K562 (cell line): ENCODE measurements around the gene AMDHD1. TPM values are rescaled to one million over a fixed set of nuclear protein-coding genes. Genes with fewer than 3 reads are reported as not detected.

Experiments
- ATAC-seq: fragments of 200-7000 bp; cut with Tn5 transposase; 3 replicates; pipeline ENCODE4 v1.9.1; 2020; ENCODE audit warnings: moderate library complexity
- BruUV-seq: library from RNA; stranded (reverse); fragments of 400-500 nt; replicated peaks from 2 replicates; lab custom pipeline; 2021; lab: Mats Ljungman, UMichigan
- CTCF ChIA-PET: fragments of 300-600 bp; formaldehyde crosslinking; extraction: SDS; loops from one replicate; lab custom pipeline; 2021; ENCODE audit warnings: low intra/inter-chr PET ratio; lab: Yijun Ruan, JAX
- POLR2A ChIA-PET: fragments of 300-600, 350-650 bp; sonication (Branson Sonifier 250); formaldehyde crosslinking; extraction: SDS; loops from one replicate; lab custom pipeline; 2021; ENCODE audit warnings: antibody characterized with exemption, inconsistent platforms; lab: Yijun Ruan, JAX
- DNase-seq, 4 experiments: peaks; one replicate each; pipeline versions ENCODE4 v3.0.0 to v3.0.0-alpha.2; 2011 to 2018; ENCODE audit warnings: low spot score in 3 of 4, mixed read lengths in 3 of 4; ENCODE audit errors: extremely low read depth in 1 of 4
- FAIRE-seq: peaks from 2 replicates; lab custom pipeline; 2011; peaks lifted over from hg19 to GRCh38; lab: Jason Lieb, UNC
- H2AFZ ChIP-seq: 2 replicates; pipeline ENCODE4 v1.6.0; 2011; ENCODE audit warnings: low read depth, low read length, control low read depth, inconsistent platforms
- H3K27ac ChIP-seq: fragments of 200-600 bp; 3 replicates; pipeline ENCODE4 v1.8.0; 2011; ENCODE audit warnings: low read depth, mild to moderate bottlenecking, control low read depth, inconsistent platforms, low read length, moderate library complexity, mixed read lengths; ENCODE audit errors: extremely low read depth
- H3K27me3 ChIP-seq, 2 experiments: fragments of 300-600 bp in 1 of 2; 2 replicates in 1 of 2; 3 replicates in 1 of 2; pipeline versions ENCODE4 v1.6.0 to v1.8.0; 2011; ENCODE audit warnings: inconsistent platforms in 2 of 2, low read length in 2 of 2, mild to moderate bottlenecking in 1 of 2, mixed read lengths in 1 of 2, moderate library complexity in 1 of 2; ENCODE audit not compliant: control insufficient read depth in 2 of 2, insufficient read depth in 2 of 2
- H3K36me3 ChIP-seq: fragments of 300-600 bp; 3 replicates; pipeline ENCODE4 v1.8.0; 2011; ENCODE audit warnings: mild to moderate bottlenecking, low read length, inconsistent platforms; ENCODE audit not compliant: control insufficient read depth, insufficient read depth
- H3K4me1 ChIP-seq, 2 experiments: fragments of 200-600 bp in 1 of 2; replicated peaks in 1 of 2; 2 replicates in 1 of 2; 3 replicates in 1 of 2; pipeline versions ENCODE4 v1.5.1 to v1.8.0; 2011; ENCODE audit warnings: inconsistent platforms in 2 of 2, low read length in 2 of 2, mild to moderate bottlenecking in 1 of 2, mixed read lengths in 1 of 2, moderate library complexity in 1 of 2; ENCODE audit not compliant: control insufficient read depth in 2 of 2, insufficient read depth in 2 of 2
- H3K4me2 ChIP-seq: 2 replicates; pipeline ENCODE4 v1.6.1; 2011; ENCODE audit warnings: low read length, control low read depth, inconsistent platforms, mixed read lengths; ENCODE audit not compliant: insufficient read depth
- H3K4me3 ChIP-seq: fragments of 200-600 bp; sonication (generic), shearing (Covaris generic); 2 replicates; pipeline ENCODE4 v1.5.1; 2016; ENCODE audit warnings: control low read depth, inconsistent platforms
- H3K79me2 ChIP-seq: fragments of 200-600 bp; 3 replicates; pipeline ENCODE4 v1.8.0; 2011; ENCODE audit warnings: low read length, inconsistent platforms; ENCODE audit not compliant: control insufficient read depth, insufficient read depth
- H3K9ac ChIP-seq, 2 experiments: 2 replicates each; pipeline versions ENCODE4 v1.6.0 to v1.6.1; 2011; ENCODE audit warnings: low read depth in 2 of 2, low read length in 2 of 2, control low read depth in 1 of 2, inconsistent platforms in 1 of 2, mild to moderate bottlenecking in 1 of 2, mixed read lengths in 1 of 2; ENCODE audit not compliant: insufficient read depth in 1 of 2
- H3K9me1 ChIP-seq: one replicate; pipeline ENCODE4 v1.6.0; 2011; ENCODE audit warnings: inconsistent platforms, mild to moderate bottlenecking, low read length, moderate library complexity; ENCODE audit not compliant: control insufficient read depth, insufficient read depth
- H3K9me3 ChIP-seq: replicated peaks from 2 replicates; pipeline ENCODE4 v1.5.1; 2011; ENCODE audit warnings: low read depth, low read length, inconsistent platforms; ENCODE audit not compliant: control insufficient read depth, insufficient read depth
- H4K20me1 ChIP-seq: replicated peaks from 2 replicates; pipeline ENCODE4 v1.6.1; 2011; ENCODE audit warnings: low read length, inconsistent platforms, mixed read lengths; ENCODE audit not compliant: control insufficient read depth, insufficient read depth
- CBX5 ChIP-seq: IDR thresholded peaks from 2 replicates; pipeline ENCODE4 v1.6.1; 2014; ENCODE audit warnings: low read depth, borderline replicate concordance
- DDX20 ChIP-seq: fragments of 450-650 bp; IDR thresholded peaks from 2 replicates; pipeline ENCODE4 v1.6.1; 2016; ENCODE audit warnings: missing genetic modification characterization, low read depth, mild to moderate bottlenecking, missing compliant biosample characterization, moderate library complexity
- DMBX1 ChIP-seq: fragments of 250-450 bp; sonication (Bioruptor Pico); IDR thresholded peaks from 2 replicates; pipeline ENCODE4 v1.8.0; 2022; ENCODE audit warnings: inconsistent platforms, mild to moderate bottlenecking, moderate library complexity, borderline replicate concordance
- NFXL1 ChIP-seq: fragments of 450-650 bp; formaldehyde crosslinking; IDR thresholded peaks from 2 replicates; pipeline ENCODE4 v1.4.0; 2021; ENCODE audit warnings: mild to moderate bottlenecking
- ZNF318 ChIP-seq, 2 experiments: fragments of 450-650 bp; IDR thresholded peaks; 2 replicates each; pipeline ENCODE4 v1.6.1; 2016; ENCODE audit warnings: mild to moderate bottlenecking in 2 of 2, borderline replicate concordance in 1 of 2, low read depth in 1 of 2, moderate library complexity in 1 of 2
- ZNF699 ChIP-seq: fragments of 250-450 bp; sonication (Bioruptor Pico); IDR thresholded peaks from 2 replicates; pipeline ENCODE4 v1.8.0; 2021; ENCODE audit warnings: mild to moderate bottlenecking, moderate library complexity; ENCODE audit not compliant: insufficient replicate concordance
- WGBS: fragments of 100-300 bp; shearing (Covaris generic); methylation state at CpG from one replicate; pipeline ENCODE4 v1.1.6; 2016; ENCODE audit warnings: low coverage, mixed read lengths; ENCODE audit not compliant: insufficient coverage; ENCODE audit errors: missing lambda C conversion rate; 5-methylcytosine and 5-hydroxymethylcytosine counted together
- in situ Hi-C: fragments of 300-500 bp; cut with MboI; formaldehyde crosslinking; loops from 4 replicates; pipeline ENCODE4 v1.15.0; 2018; ENCODE audit warnings: inconsistent platforms, mixed read lengths
- intact Hi-C: fragments of 100-400 bp; cut with micrococcal nuclease; formaldehyde crosslinking; loops from 2 replicates; pipeline ENCODE4 v1.14.2; 2022
- polyA plus RNA-seq, 8 experiments: library from polyadenylated mRNA; depleted of rRNA in 4 of 8; stranded (reverse) in 5 of 8; unstranded in 3 of 8; fragments of >200 nt; fragmentation: Nextera tagmentation in 2 of 8; fragmentation: Illumina TruSeq in 1 of 8; extraction: Ambion mirVana in 2 of 8; extraction: Trizol in 1 of 8; gene quantifications; 2 replicates each; pipeline versions ENCODE4 v1.2.1 to v1.2.3, GENCODE V29; 2011 to 2014; ENCODE audit warnings: inconsistent platforms in 1 of 8, missing spikeins in 1 of 8
- total RNA-seq, 7 experiments: library from RNA; depleted of rRNA in 6 of 7; stranded (reverse); fragments of >200 nt in 6 of 7; fragmentation: Illumina TruSeq in 2 of 7; extraction: Trizol in 2 of 7; gene quantifications; 2 replicates each; pipeline versions ENCODE4 v1.2.1 to v1.2.3, GENCODE V29; 2011 to 2021; ENCODE audit warnings: low replicate concordance in 1 of 7

AMDHD1 gene
- total and polyA plus RNA-seq, 9 of the 15 experiments (the other 6 are each of a cell fraction or from before 2014, with no cell fraction given): not detected

- peaks cover 3 to 5% of the 10 kb centered on the region in 2 experiments; a peak in 1 of 5 replicates for H3K27me3 ChIP-seq
- H3K4me2 ChIP-seq: no peak overlapping the region
- 4% methylated on average over 7 of the region's 7 CpGs for WGBS
- intact Hi-C loops: no loop called here
- no peak for FAIRE-seq
- TF ChIP-seq DDX20 (tag): no peak
- TF ChIP-seq DMBX1: no peak
- no peak for TF ChIP-seq NFXL1 (CRISPR knock-in tag)
- TF ChIP-seq ZNF699: no peak
- no peak for TF ChIP-seq ZNF318 (IDR thresholded peaks at IDR 0.05; ENCODE audit: borderline replicate concordance in 1 of 2, low read depth in 1 of 2)
- TF ChIP-seq CBX5: no peak
- H2AFZ ChIP-seq: no peak overlapping the region
- ChIA-PET CTCF (no interaction called here), POLR2A (interaction anchor here (1.0 kb wide), 1 partner anchor 28 kb away, joined by 3 read pairs; no protein-coding TSS in a partner anchor)
- DNase-seq: no peak
- in situ Hi-C loops: no loop called here
- H3K9me3 ChIP-seq: no peaks in the 10 kb centered on the region
- no peaks in the 10 kb centered on the region for H3K36me3 ChIP-seq
- no peaks in the 10 kb centered on the region for H3K9me1 ChIP-seq
- no peak overlapping the region for H3K27ac ChIP-seq
- no peaks in the 10 kb centered on the region for H3K79me2 ChIP-seq
- H3K4me1 ChIP-seq: no peaks in the 10 kb centered on the region; a peak in 1 of 5 replicates
- ATAC-seq: no peak
- H4K20me1 ChIP-seq: no peaks in the 10 kb centered on the region
- H3K4me3 ChIP-seq: no peak overlapping the region
- H3K9ac ChIP-seq: no peak overlapping the region
- BruUV-seq: no TSS peak
Measured at GRCh38 chr12:95966287-95966870, 23.2 kb downstream of the AMDHD1 start.
